ENCODE results near the gene PAPPA.

DNA sequence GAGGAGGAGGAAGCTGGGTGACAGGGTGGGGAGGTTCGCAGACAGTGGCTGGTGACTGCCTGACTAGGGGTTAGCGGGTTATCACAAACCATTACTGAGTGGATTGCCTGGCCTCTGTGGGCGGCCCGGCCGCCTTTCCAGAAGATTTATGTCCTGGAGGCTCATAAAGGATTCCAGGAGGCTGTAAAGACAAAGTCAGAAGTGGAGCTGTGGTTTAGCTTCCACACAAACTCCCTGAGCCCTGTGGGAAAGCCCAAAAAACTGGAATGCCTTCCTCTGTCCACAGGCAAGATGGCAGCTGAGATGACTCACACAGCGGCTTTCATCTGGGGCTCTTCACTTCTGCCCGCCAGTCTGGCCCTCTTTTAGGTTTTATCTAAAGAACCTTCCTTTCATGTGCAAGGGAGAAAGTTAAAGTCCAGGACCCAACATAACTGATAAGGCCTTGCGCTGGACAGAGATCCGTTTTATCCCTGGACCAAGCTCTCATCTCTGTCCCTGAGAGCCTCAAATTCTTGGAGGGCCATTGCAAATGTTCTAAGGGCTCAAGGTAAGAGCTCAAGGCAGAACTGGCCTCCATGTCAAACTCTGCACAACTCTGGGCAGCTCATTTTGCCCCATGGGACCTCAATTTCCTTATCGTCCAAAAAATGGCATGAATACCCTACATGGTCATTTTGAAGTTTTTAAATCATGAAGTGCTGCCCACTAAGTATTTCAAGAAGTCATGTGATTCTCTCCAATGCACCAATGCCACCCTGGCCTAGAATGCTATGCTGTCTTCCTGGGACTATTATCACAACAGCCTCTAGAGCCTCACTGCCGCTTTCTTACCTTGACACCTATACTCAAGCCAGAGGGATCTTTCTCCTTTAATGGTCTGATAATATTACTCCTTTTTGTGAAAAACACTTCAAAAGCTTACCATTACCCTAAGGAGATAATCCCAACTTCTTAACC lies 284.1 kb downstream of the PAPPA start:
- TF ChIP-seq, protein P1, sequence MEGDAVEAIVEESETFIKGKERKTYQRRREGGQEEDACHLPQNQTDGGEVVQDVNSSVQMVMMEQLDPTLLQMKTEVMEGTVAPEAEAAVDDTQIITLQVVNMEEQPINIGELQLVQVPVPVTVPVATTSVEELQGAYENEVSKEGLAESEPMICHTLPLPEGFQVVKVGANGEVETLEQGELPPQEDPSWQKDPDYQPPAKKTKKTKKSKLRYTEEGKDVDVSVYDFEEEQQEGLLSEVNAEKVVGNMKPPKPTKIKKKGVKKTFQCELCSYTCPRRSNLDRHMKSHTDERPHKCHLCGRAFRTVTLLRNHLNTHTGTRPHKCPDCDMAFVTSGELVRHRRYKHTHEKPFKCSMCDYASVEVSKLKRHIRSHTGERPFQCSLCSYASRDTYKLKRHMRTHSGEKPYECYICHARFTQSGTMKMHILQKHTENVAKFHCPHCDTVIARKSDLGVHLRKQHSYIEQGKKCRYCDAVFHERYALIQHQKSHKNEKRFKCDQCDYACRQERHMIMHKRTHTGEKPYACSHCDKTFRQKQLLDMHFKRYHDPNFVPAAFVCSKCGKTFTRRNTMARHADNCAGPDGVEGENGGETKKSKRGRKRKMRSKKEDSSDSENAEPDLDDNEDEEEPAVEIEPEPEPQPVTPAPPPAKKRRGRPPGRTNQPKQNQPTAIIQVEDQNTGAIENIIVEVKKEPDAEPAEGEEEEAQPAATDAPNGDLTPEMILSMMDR (IDR thresholded peaks at IDR 0.05): no peak
- no peak for TF ChIP-seq POLR2A (IDR thresholded peaks at IDR 0.05)
